Endothelial cell of umbilical vein (primary cell): Measurements from ENCODE around the gene DAG1. TPM values are rescaled to one million over a fixed set of nuclear protein-coding genes. Genes with fewer than 3 reads are reported as not detected.

Experiments
- BruUV-seq: library from RNA; stranded (reverse); fragments of 400-500 nt; replicated peaks from 2 replicates; lab custom pipeline; 2021; lab: Mats Ljungman, UMichigan
- CTCF ChIA-PET: fragments of 300-600, 350-600 bp; sonication (Branson Sonifier 250); formaldehyde crosslinking; loops from one replicate; lab custom pipeline; 2021; ENCODE audit warnings: antibody characterized with exemption, inconsistent platforms; lab: Charles Lee
- POLR2A ChIA-PET: fragments of 300-600, 350-600 bp; sonication (Branson Sonifier 250); formaldehyde crosslinking; loops from one replicate; lab custom pipeline; 2021; ENCODE audit warnings: antibody characterized with exemption, inconsistent platforms; lab: Charles Lee
- DNase-seq: peaks from one replicate; pipeline ENCODE4 v3.0.0-alpha.2; 2011; ENCODE audit warnings: low read depth, low spot score
- FAIRE-seq: peaks from 2 replicates; lab custom pipeline; 2011; peaks lifted over from hg19 to GRCh38; lab: Jason Lieb, UNC
- H2AFZ ChIP-seq: 2 replicates; pipeline ENCODE4 v1.6.0; 2012; ENCODE audit warnings: low read depth, low read length, control low read depth, inconsistent platforms
- H3K27ac ChIP-seq: 2 replicates; pipeline ENCODE4 v1.5.1; 2011; ENCODE audit warnings: low read depth, mild to moderate bottlenecking, control low read depth, low read length, moderate library complexity; ENCODE audit not compliant: insufficient read depth
- H3K27me3 ChIP-seq, 2 experiments: 2 replicates each; pipeline versions ENCODE4 v1.6.0 to v1.6.1; 2011; ENCODE audit warnings: low read length in 2 of 2, mixed read lengths in 1 of 2; ENCODE audit not compliant: control insufficient read depth in 2 of 2, insufficient read depth in 2 of 2
- H3K36me3 ChIP-seq, 2 experiments: 2 replicates in 1 of 2; 3 replicates in 1 of 2; pipeline ENCODE4 v1.5.1; 2011; ENCODE audit warnings: low read length in 2 of 2, mild to moderate bottlenecking in 1 of 2, moderate library complexity in 1 of 2; ENCODE audit not compliant: control insufficient read depth in 2 of 2, insufficient read depth in 2 of 2; ENCODE audit errors: extremely low read depth in 1 of 2
- H3K4me1 ChIP-seq: 3 replicates; pipeline ENCODE4 v1.5.1; 2011; ENCODE audit warnings: mild to moderate bottlenecking, low read length; ENCODE audit not compliant: control insufficient read depth, insufficient read depth; ENCODE audit errors: extremely low read depth
- H3K4me2 ChIP-seq: 2 replicates; pipeline ENCODE4 v1.6.1; 2011; ENCODE audit warnings: low read length, control low read depth, mixed read lengths; ENCODE audit not compliant: insufficient read depth
- H3K4me3 ChIP-seq, 3 experiments: fragments of 200-600 bp in 1 of 3; sonication (generic), shearing (Covaris generic) in 1 of 3; replicated peaks in 1 of 3; 2 replicates each; pipeline ENCODE4 v1.5.1; 2011 to 2016; ENCODE audit warnings: control low read depth in 3 of 3, low read length in 3 of 3, mild to moderate bottlenecking in 2 of 3, inconsistent platforms in 1 of 3, low read depth in 1 of 3, moderate library complexity in 1 of 3; ENCODE audit not compliant: insufficient read depth in 1 of 3
- H3K79me2 ChIP-seq: 2 replicates; pipeline ENCODE4 v1.6.0; 2012; ENCODE audit warnings: low read length, inconsistent platforms; ENCODE audit not compliant: control insufficient read depth, insufficient read depth
- H3K9ac ChIP-seq: replicated peaks from 2 replicates; pipeline ENCODE3; 2011; ENCODE audit warnings: low read length, control low read depth; ENCODE audit not compliant: insufficient read depth; ENCODE audit errors: extremely low read depth
- H3K9me1 ChIP-seq: replicated peaks from 3 replicates; pipeline ENCODE4 v1.6.0; 2011; ENCODE audit warnings: mild to moderate bottlenecking, low read length; ENCODE audit not compliant: control insufficient read depth, insufficient read depth; ENCODE audit errors: extremely low read depth
- H3K9me3 ChIP-seq: replicated peaks from 2 replicates; pipeline ENCODE4 v1.5.1; 2012; ENCODE audit warnings: low read length, inconsistent platforms; ENCODE audit not compliant: control insufficient read depth, insufficient read depth
- H4K20me1 ChIP-seq: replicated peaks from 2 replicates; pipeline ENCODE3; 2011; ENCODE audit warnings: mild to moderate bottlenecking, low read length; ENCODE audit not compliant: control insufficient read depth, insufficient read depth; ENCODE audit errors: extremely low read depth
- EZH2 ChIP-seq: IDR thresholded peaks from 2 replicates; pipeline ENCODE4 v1.6.1; 2012; ENCODE audit warnings: borderline replicate concordance, low read depth, mild to moderate bottlenecking, moderate library complexity, low read length, inconsistent platforms; ENCODE audit not compliant: severe bottlenecking
- FOS ChIP-seq: IDR thresholded peaks from 2 replicates; pipeline ENCODE4 v1.6.1; 2011; ENCODE audit warnings: mild to moderate bottlenecking, low read length, moderate library complexity, borderline replicate concordance; ENCODE audit not compliant: insufficient read depth
- GATA2 ChIP-seq: IDR thresholded peaks from 2 replicates; pipeline ENCODE4 v1.7.0; 2011; ENCODE audit warnings: low read depth, mild to moderate bottlenecking, moderate library complexity, mixed read lengths, low read length; ENCODE audit not compliant: insufficient read length, insufficient read depth
- JUN ChIP-seq: IDR thresholded peaks from 2 replicates; pipeline ENCODE4 v1.6.1; 2011; ENCODE audit warnings: borderline replicate concordance, low read depth; ENCODE audit not compliant: insufficient read length, insufficient read depth
- MYC ChIP-seq: IDR thresholded peaks from one replicate; pipeline ENCODE4 v1.6.1; 2011; ENCODE audit warnings: mild to moderate bottlenecking, low read depth, low read length
- POLR2A ChIP-seq: IDR thresholded peaks from 2 replicates; pipeline ENCODE4 v1.6.1; 2012; ENCODE audit warnings: low read depth, mild to moderate bottlenecking, control low read depth, low read length
- POLR2AphosphoS5 ChIP-seq: IDR thresholded peaks from 2 replicates; pipeline ENCODE4 v1.6.1; 2012; ENCODE audit warnings: low read depth, mild to moderate bottlenecking, control low read depth, low read length, moderate library complexity; ENCODE audit not compliant: insufficient read depth
- dilution Hi-C: fragments of 300-500 bp; cut with MboI; formaldehyde crosslinking; loops from one replicate; pipeline ENCODE4 v1.15.0; 2019; ENCODE audit warnings: low sequenced_read_pairs; ENCODE audit not compliant: extremely low pct_ligation_motif_present
- intact Hi-C: fragments of 100-400 bp; cut with micrococcal nuclease; formaldehyde crosslinking; loops from one replicate; pipeline ENCODE4 v1.10.0; 2022
- polyA plus RNA-seq, 4 experiments: library from polyadenylated mRNA; depleted of rRNA in 3 of 4; stranded (reverse) in 3 of 4; unstranded in 1 of 4; fragments of >200 nt; gene quantifications; 2 replicates each; pipeline versions ENCODE4 v1.2.1 to v1.2.3, GENCODE V29; 2011 to 2012; ENCODE audit warnings: missing spikeins in 1 of 4
- total RNA-seq: library from RNA; stranded (reverse); gene quantifications from 2 replicates; pipeline ENCODE4 v1.2.3, GENCODE V29; 2021
- TF ChIP-seq, protein P1 (sequence below), 2 donors: IDR thresholded peaks; 1 replicate in 1 of 2; 2 replicates in 1 of 2; pipeline ENCODE4 v1.5.1; 2011; ENCODE audit warnings: low read length in 2 of 2, mild to moderate bottlenecking in 2 of 2, moderate library complexity in 2 of 2, control low read depth in 1 of 2, inconsistent platforms in 1 of 2, low read depth in 1 of 2; ENCODE audit not compliant: insufficient read depth in 1 of 2; ENCODE audit errors: extremely low read depth in 1 of 2
- TF ChIP-seq, protein P2 (sequence below): IDR thresholded peaks from 2 replicates; pipeline ENCODE4 v1.6.1; 2011; ENCODE audit not compliant: insufficient read depth, insufficient read length

DAG1 gene
- total and polyA plus RNA-seq, 2 donors (not counting 3 experiments of a cell fraction or from before 2014, with no cell fraction given), result 59.6 to 97.5 TPM

DNA sequence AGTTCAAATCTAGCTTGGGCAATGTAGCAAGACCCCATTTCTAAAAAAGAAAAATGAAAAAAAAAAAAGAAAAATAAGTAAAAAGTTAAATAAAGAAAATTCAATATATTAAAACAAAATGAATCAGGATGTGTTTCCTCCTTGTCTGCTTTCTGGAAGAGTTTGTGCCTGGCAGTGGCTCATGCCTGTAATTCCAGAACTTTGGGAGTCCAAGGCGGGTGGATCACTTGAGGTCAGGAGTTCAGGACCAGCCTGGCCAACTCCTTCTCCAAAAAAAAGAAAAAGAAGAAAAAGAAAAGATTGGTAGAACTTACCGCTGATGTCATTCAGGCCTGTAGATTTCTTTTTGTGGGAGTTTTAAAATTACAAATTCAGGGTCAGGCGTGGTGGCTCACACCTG, 36.8 kb downstream of the DAG1 start:
- ChIA-PET CTCF (interaction anchor here (2.1 kb wide), 1 partner anchor 33 kb away, joined by 5 read pairs; no protein-coding TSS in a partner anchor), POLR2A (no interaction called here)
- DNase-seq, result no peak
- no TSS peak for BruUV-seq
- Histone ChIP-seq H3K79me2 (no peaks in the 10 kb centered on the region), H3K36me3 (peaks cover 0 to 3% of the 10 kb centered on the region in 2 experiments), H3K9me3 (no peaks in the 10 kb centered on the region), H4K20me1 (no peaks in the 10 kb centered on the region), H3K9ac (no peak overlapping the region), H3K4me2 (no peak overlapping the region), H2AFZ (no peak overlapping the region), H3K4me3 (no peak overlapping the region), H3K4me1 (no peaks in the 10 kb centered on the region), H3K27me3 (no peaks in the 10 kb centered on the region), H3K9me1 (no peaks in the 10 kb centered on the region), H3K27ac (no peak overlapping the region)
- dilution Hi-C loops, result no loop called here
- TF ChIP-seq, protein P1, sequence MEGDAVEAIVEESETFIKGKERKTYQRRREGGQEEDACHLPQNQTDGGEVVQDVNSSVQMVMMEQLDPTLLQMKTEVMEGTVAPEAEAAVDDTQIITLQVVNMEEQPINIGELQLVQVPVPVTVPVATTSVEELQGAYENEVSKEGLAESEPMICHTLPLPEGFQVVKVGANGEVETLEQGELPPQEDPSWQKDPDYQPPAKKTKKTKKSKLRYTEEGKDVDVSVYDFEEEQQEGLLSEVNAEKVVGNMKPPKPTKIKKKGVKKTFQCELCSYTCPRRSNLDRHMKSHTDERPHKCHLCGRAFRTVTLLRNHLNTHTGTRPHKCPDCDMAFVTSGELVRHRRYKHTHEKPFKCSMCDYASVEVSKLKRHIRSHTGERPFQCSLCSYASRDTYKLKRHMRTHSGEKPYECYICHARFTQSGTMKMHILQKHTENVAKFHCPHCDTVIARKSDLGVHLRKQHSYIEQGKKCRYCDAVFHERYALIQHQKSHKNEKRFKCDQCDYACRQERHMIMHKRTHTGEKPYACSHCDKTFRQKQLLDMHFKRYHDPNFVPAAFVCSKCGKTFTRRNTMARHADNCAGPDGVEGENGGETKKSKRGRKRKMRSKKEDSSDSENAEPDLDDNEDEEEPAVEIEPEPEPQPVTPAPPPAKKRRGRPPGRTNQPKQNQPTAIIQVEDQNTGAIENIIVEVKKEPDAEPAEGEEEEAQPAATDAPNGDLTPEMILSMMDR (IDR thresholded peaks at IDR 0.05; ENCODE audit: extremely low read depth in 1 of 2, insufficient read depth in 1 of 2, low read depth in 1 of 2, low read length in 2 of 2), result no peak
- TF ChIP-seq EZH2 (no peak), MYC (no peak), POLR2A (no peak), GATA2 (no peak), JUN (no peak), POLR2AphosphoS5 (no peak), FOS (no peak)
- TF ChIP-seq, protein P2, sequence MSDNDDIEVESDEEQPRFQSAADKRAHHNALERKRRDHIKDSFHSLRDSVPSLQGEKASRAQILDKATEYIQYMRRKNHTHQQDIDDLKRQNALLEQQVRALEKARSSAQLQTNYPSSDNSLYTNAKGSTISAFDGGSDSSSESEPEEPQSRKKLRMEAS, result no peak
- no peak for FAIRE-seq
- intact Hi-C loops, result no loop called here
